Endothelial cell of umbilical vein (primary cell): ENCODE measurements around the gene TEX44. TPM values are rescaled to one million over a fixed set of nuclear protein-coding genes. Genes with fewer than 3 reads are reported as not detected.

Experiments used
- BruUV-seq: library from RNA; stranded (reverse); fragments of 400-500 nt; replicated peaks from 2 replicates; lab custom pipeline; 2021; lab: Mats Ljungman, UMichigan
- CTCF ChIA-PET: fragments of 300-600, 350-600 bp; sonication (Branson Sonifier 250); formaldehyde crosslinking; loops from one replicate; lab custom pipeline; 2021; ENCODE audit warnings: antibody characterized with exemption, inconsistent platforms; lab: Charles Lee
- POLR2A ChIA-PET: fragments of 300-600, 350-600 bp; sonication (Branson Sonifier 250); formaldehyde crosslinking; loops from one replicate; lab custom pipeline; 2021; ENCODE audit warnings: antibody characterized with exemption, inconsistent platforms; lab: Charles Lee
- DNase-seq: peaks from one replicate; pipeline ENCODE4 v3.0.0-alpha.2; 2011; ENCODE audit warnings: low read depth, low spot score
- FAIRE-seq: peaks from 2 replicates; lab custom pipeline; 2011; peaks lifted over from hg19 to GRCh38; lab: Jason Lieb, UNC
- H2AFZ ChIP-seq: 2 replicates; pipeline ENCODE4 v1.6.0; 2012; ENCODE audit warnings: low read depth, low read length, control low read depth, inconsistent platforms
- H3K27ac ChIP-seq: 2 replicates; pipeline ENCODE4 v1.5.1; 2011; ENCODE audit warnings: low read depth, mild to moderate bottlenecking, control low read depth, low read length, moderate library complexity; ENCODE audit not compliant: insufficient read depth
- H3K27me3 ChIP-seq, 2 experiments: 2 replicates each; pipeline versions ENCODE4 v1.6.0 to v1.6.1; 2011; ENCODE audit warnings: low read length in 2 of 2, mixed read lengths in 1 of 2; ENCODE audit not compliant: control insufficient read depth in 2 of 2, insufficient read depth in 2 of 2
- H3K36me3 ChIP-seq, 2 experiments: 2 replicates in 1 of 2; 3 replicates in 1 of 2; pipeline ENCODE4 v1.5.1; 2011; ENCODE audit warnings: low read length in 2 of 2, mild to moderate bottlenecking in 1 of 2, moderate library complexity in 1 of 2; ENCODE audit not compliant: control insufficient read depth in 2 of 2, insufficient read depth in 2 of 2; ENCODE audit errors: extremely low read depth in 1 of 2
- H3K4me1 ChIP-seq: 3 replicates; pipeline ENCODE4 v1.5.1; 2011; ENCODE audit warnings: mild to moderate bottlenecking, low read length; ENCODE audit not compliant: control insufficient read depth, insufficient read depth; ENCODE audit errors: extremely low read depth
- H3K4me2 ChIP-seq: 2 replicates; pipeline ENCODE4 v1.6.1; 2011; ENCODE audit warnings: low read length, control low read depth, mixed read lengths; ENCODE audit not compliant: insufficient read depth
- H3K4me3 ChIP-seq, 3 experiments: fragments of 200-600 bp in 1 of 3; sonication (generic), shearing (Covaris generic) in 1 of 3; replicated peaks in 1 of 3; 2 replicates each; pipeline ENCODE4 v1.5.1; 2011 to 2016; ENCODE audit warnings: control low read depth in 3 of 3, low read length in 3 of 3, mild to moderate bottlenecking in 2 of 3, inconsistent platforms in 1 of 3, low read depth in 1 of 3, moderate library complexity in 1 of 3; ENCODE audit not compliant: insufficient read depth in 1 of 3
- H3K79me2 ChIP-seq: 2 replicates; pipeline ENCODE4 v1.6.0; 2012; ENCODE audit warnings: low read length, inconsistent platforms; ENCODE audit not compliant: control insufficient read depth, insufficient read depth
- H3K9ac ChIP-seq: replicated peaks from 2 replicates; pipeline ENCODE3; 2011; ENCODE audit warnings: low read length, control low read depth; ENCODE audit not compliant: insufficient read depth; ENCODE audit errors: extremely low read depth
- H3K9me1 ChIP-seq: replicated peaks from 3 replicates; pipeline ENCODE4 v1.6.0; 2011; ENCODE audit warnings: mild to moderate bottlenecking, low read length; ENCODE audit not compliant: control insufficient read depth, insufficient read depth; ENCODE audit errors: extremely low read depth
- H3K9me3 ChIP-seq: replicated peaks from 2 replicates; pipeline ENCODE4 v1.5.1; 2012; ENCODE audit warnings: low read length, inconsistent platforms; ENCODE audit not compliant: control insufficient read depth, insufficient read depth
- H4K20me1 ChIP-seq: replicated peaks from 2 replicates; pipeline ENCODE3; 2011; ENCODE audit warnings: mild to moderate bottlenecking, low read length; ENCODE audit not compliant: control insufficient read depth, insufficient read depth; ENCODE audit errors: extremely low read depth
- CTCF ChIP-seq, 2 donors: IDR thresholded peaks; 1 replicate in 1 of 2; 2 replicates in 1 of 2; pipeline ENCODE4 v1.5.1; 2011; ENCODE audit warnings: low read length in 2 of 2, mild to moderate bottlenecking in 2 of 2, moderate library complexity in 2 of 2, control low read depth in 1 of 2, inconsistent platforms in 1 of 2, low read depth in 1 of 2; ENCODE audit not compliant: insufficient read depth in 1 of 2; ENCODE audit errors: extremely low read depth in 1 of 2
- EZH2 ChIP-seq: IDR thresholded peaks from 2 replicates; pipeline ENCODE4 v1.6.1; 2012; ENCODE audit warnings: borderline replicate concordance, low read depth, mild to moderate bottlenecking, moderate library complexity, low read length, inconsistent platforms; ENCODE audit not compliant: severe bottlenecking
- FOS ChIP-seq: IDR thresholded peaks from 2 replicates; pipeline ENCODE4 v1.6.1; 2011; ENCODE audit warnings: mild to moderate bottlenecking, low read length, moderate library complexity, borderline replicate concordance; ENCODE audit not compliant: insufficient read depth
- GATA2 ChIP-seq: IDR thresholded peaks from 2 replicates; pipeline ENCODE4 v1.7.0; 2011; ENCODE audit warnings: low read depth, mild to moderate bottlenecking, moderate library complexity, mixed read lengths, low read length; ENCODE audit not compliant: insufficient read length, insufficient read depth
- JUN ChIP-seq: IDR thresholded peaks from 2 replicates; pipeline ENCODE4 v1.6.1; 2011; ENCODE audit warnings: borderline replicate concordance, low read depth; ENCODE audit not compliant: insufficient read length, insufficient read depth
- MAX ChIP-seq: IDR thresholded peaks from 2 replicates; pipeline ENCODE4 v1.6.1; 2011; ENCODE audit not compliant: insufficient read depth, insufficient read length
- MYC ChIP-seq: IDR thresholded peaks from one replicate; pipeline ENCODE4 v1.6.1; 2011; ENCODE audit warnings: mild to moderate bottlenecking, low read depth, low read length
- POLR2A ChIP-seq: IDR thresholded peaks from 2 replicates; pipeline ENCODE4 v1.6.1; 2012; ENCODE audit warnings: low read depth, mild to moderate bottlenecking, control low read depth, low read length
- POLR2AphosphoS5 ChIP-seq: IDR thresholded peaks from 2 replicates; pipeline ENCODE4 v1.6.1; 2012; ENCODE audit warnings: low read depth, mild to moderate bottlenecking, control low read depth, low read length, moderate library complexity; ENCODE audit not compliant: insufficient read depth
- dilution Hi-C: fragments of 300-500 bp; cut with MboI; formaldehyde crosslinking; loops from one replicate; pipeline ENCODE4 v1.15.0; 2019; ENCODE audit warnings: low sequenced_read_pairs; ENCODE audit not compliant: extremely low pct_ligation_motif_present
- intact Hi-C: fragments of 100-400 bp; cut with micrococcal nuclease; formaldehyde crosslinking; loops from one replicate; pipeline ENCODE4 v1.10.0; 2022
- polyA plus RNA-seq, 4 experiments: library from polyadenylated mRNA; depleted of rRNA in 3 of 4; stranded (reverse) in 3 of 4; unstranded in 1 of 4; fragments of >200 nt; gene quantifications; 2 replicates each; pipeline versions ENCODE4 v1.2.1 to v1.2.3, GENCODE V29; 2011 to 2012; ENCODE audit warnings: missing spikeins in 1 of 4
- total RNA-seq: library from RNA; stranded (reverse); gene quantifications from 2 replicates; pipeline ENCODE4 v1.2.3, GENCODE V29; 2021

The TEX44 gene
- total and polyA plus RNA-seq, 2 donors (not counting 3 experiments of a cell fraction or from before 2014, with no cell fraction given): not detected

GRCh38 chr2:231612109-231612455 lies 19.4 kb downstream of the TEX44 start:
- Histone ChIP-seq H3K79me2 (no peaks in the 10 kb centered on the region), H3K4me2 (peak overlapping the region; percentile 18), H2AFZ (peak overlapping the region; percentile 62), H4K20me1 (no peaks in the 10 kb centered on the region), H3K9me1 (no peaks in the 10 kb centered on the region), H3K36me3 (no peaks in the 10 kb centered on the region), H3K27ac (peak overlapping the region; percentile 89), H3K9me3 (no peaks in the 10 kb centered on the region), H3K27me3 (no peaks in the 10 kb centered on the region), H3K4me3 (no peak overlapping the region), H3K4me1 (peaks cover 28% of the 10 kb centered on the region), H3K9ac (peak overlapping the region; percentile 58)
- CTCF ChIA-PET: interaction anchor here (0.7 to 9.6 kb wide), 19 partner anchors 10 to 289 kb away, joined by 3 to 268 read pairs (median 5); no protein-coding TSS in a partner anchor
- no peak for DNase-seq
- intact Hi-C loops (loop anchor here (1.0 kb wide), 6 partner anchors 8 to 174 kb away; partner anchors contain the start of genes COPS7B, PDE6D and PTMA), dilution Hi-C loops (no loop called here)
- POLR2A ChIA-PET: interaction anchor here (0.6 to 1.9 kb wide), 2 partner anchors 72 to 96 kb away, joined by 3 to 15 read pairs; partner anchors contain the start of gene PTMA
- TF ChIP-seq POLR2A: no peak
- TF ChIP-seq MYC: no peak
- no peak for TF ChIP-seq JUN
- no peak for TF ChIP-seq MAX
- no peak for TF ChIP-seq CTCF (IDR thresholded peaks at IDR 0.05; ENCODE audit: extremely low read depth in 1 of 2, insufficient read depth in 1 of 2, low read depth in 1 of 2, low read length in 2 of 2)
- TF ChIP-seq FOS: no peak
- TF ChIP-seq EZH2: no peak
- TF ChIP-seq POLR2AphosphoS5: no peak
- TF ChIP-seq GATA2: no peak
- BruUV-seq: TSS peak; percentile 66
- FAIRE-seq: no peak
